Spinal cord (tissue), 10 donors: Measurements from ENCODE around the gene CMIP. TPM values are rescaled to one million over a fixed set of nuclear protein-coding genes. Genes with fewer than 3 reads are reported as not detected.
"Not testable (repeated sequence)": the region's sequence is repeated elsewhere in the genome, so short reads cannot be mapped to it uniquely, and the experiment has no call there.

Experiments
- DNase-seq, 6 donors: peaks; one replicate each; pipeline versions ENCODE4 v3.0.0 to v3.0.0-alpha.2; 2013 to 2015; ENCODE audit warnings: low spot score in 6 of 6, low read depth in 4 of 6
- H3K27ac ChIP-seq: one replicate; pipeline ENCODE4 v1.5.1; 2013; ENCODE audit warnings: low read depth, low read length, control low read depth
- H3K27me3 ChIP-seq: one replicate; pipeline ENCODE4 v1.6.1; 2013; ENCODE audit warnings: low read length; ENCODE audit not compliant: control insufficient read depth, insufficient read depth
- H3K36me3 ChIP-seq: one replicate; pipeline ENCODE4 v1.6.1; 2013; ENCODE audit warnings: low read length; ENCODE audit not compliant: control insufficient read depth, insufficient read depth
- H3K4me1 ChIP-seq: one replicate; pipeline ENCODE4 v1.6.1; 2013; ENCODE audit warnings: low read length; ENCODE audit not compliant: control insufficient read depth, insufficient read depth
- H3K4me3 ChIP-seq: one replicate; pipeline ENCODE4 v1.5.1; 2013; ENCODE audit warnings: low read depth, low read length, control low read depth
- H3K9me3 ChIP-seq: one replicate; pipeline ENCODE4 v1.6.1; 2013; ENCODE audit warnings: low read length; ENCODE audit not compliant: control insufficient read depth, insufficient read depth
- WGBS: methylation state at CpG from one replicate; pipeline ENCODE4 v1.1.5; 2013; ENCODE audit warnings: missing lambda C conversion rate; ENCODE audit not compliant: insufficient coverage; 5-methylcytosine and 5-hydroxymethylcytosine counted together
- polyA plus RNA-seq, 2 donors: library from polyadenylated mRNA; unstranded; fragments of 120-200 nt; gene quantifications; one replicate each; pipeline ENCODE4 v1.2.1, GENCODE V29; 2013; ENCODE audit not compliant: insufficient read length in 2 of 2
- total RNA-seq, 2 donors: library from RNA; depleted of rRNA in 1 of 2; stranded (reverse); fragments of 120-200 nt in 1 of 2; fragments of >200 nt in 1 of 2; gene quantifications; one replicate each; pipeline versions ENCODE4 v1.2.3 to v1.2.4, GENCODE V29; 2013 to 2014
- donor health status: healthy.

Gene CMIP
- total and polyA plus RNA-seq, 4 donors, result 20.6 to 151 (median 100) TPM

GRCh38 chr16:81741430-81741770 lies 296.8 kb downstream of the CMIP start:
- not testable (repeated sequence) for H3K27ac ChIP-seq, H3K27me3 ChIP-seq, DNase-seq, H3K4me3 ChIP-seq, H3K9me3 ChIP-seq, H3K36me3 ChIP-seq
- 89% methylated on average over 5 of the region's 6 CpGs for WGBS
- H3K4me1 ChIP-seq, result peaks cover 16% of the 10 kb centered on the region

DNA sequence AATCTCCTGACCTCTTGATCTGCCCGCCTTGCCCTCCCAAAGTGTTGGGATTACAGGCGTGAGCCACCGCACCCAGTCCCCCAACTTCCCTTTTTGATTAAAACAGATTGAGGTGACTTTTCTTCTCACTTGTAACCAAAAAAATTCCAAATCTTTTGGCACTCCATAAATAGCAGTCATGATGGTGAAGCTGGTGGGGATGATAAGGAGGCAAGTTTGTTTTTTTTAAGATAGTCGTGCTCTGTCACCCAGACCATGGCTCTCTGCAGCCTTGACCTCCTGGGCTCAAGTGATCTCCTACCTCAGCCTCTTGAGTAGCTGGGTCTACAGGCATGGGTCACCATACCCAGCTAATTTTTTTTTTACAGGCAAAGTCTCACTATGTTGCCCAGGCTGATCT lies 299.8 kb downstream of the CMIP start:
- no peak for DNase-seq

DNA sequence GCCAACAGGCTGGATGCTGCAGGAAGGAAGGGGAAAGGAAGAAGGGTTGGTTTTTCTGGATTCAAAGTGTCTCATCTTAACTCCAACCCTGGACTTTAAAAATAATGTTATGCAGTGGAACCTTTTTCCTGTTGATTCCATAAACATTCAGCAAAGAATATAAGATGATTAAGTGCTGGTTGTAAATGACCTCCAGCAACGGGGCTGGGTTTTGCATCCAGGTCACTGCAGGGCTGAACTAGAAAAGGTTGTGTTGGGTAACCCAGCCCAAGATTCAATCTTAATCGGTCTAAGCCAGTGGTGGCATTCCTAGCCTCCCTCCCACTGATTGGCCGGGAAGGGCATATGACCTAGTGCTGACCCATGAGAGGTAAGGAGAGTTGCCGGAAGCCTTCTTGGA lies 300.3 kb downstream of the CMIP start:
- Histone ChIP-seq H3K27ac (no peak overlapping the region), H3K9me3 (no peaks in the 10 kb centered on the region), H3K36me3 (no peaks in the 10 kb centered on the region), H3K4me1 (peaks cover 9% of the 10 kb centered on the region), H3K27me3 (peaks cover 3% of the 10 kb centered on the region), H3K4me3 (no peak overlapping the region)
- DNase-seq, result no peak
- 100% methylated on average over 2 of the region's 4 CpGs for WGBS

More for the DNA sequence above, 299.8 kb downstream of the CMIP start:
- no CpG with 5 or more reads among the region's 4 CpGs for WGBS
- no peak overlapping the region for H3K27ac ChIP-seq
- no peaks in the 10 kb centered on the region for H3K36me3 ChIP-seq
- H3K9me3 ChIP-seq, result no peaks in the 10 kb centered on the region
- H3K4me3 ChIP-seq, result no peak overlapping the region
- H3K27me3 ChIP-seq, result peaks cover 3% of the 10 kb centered on the region
- peaks cover 9% of the 10 kb centered on the region for H3K4me1 ChIP-seq

- DNase-seq, result peak in 5 of 6 donors; percentile 47 to 94 (median 61)
- H3K27me3 ChIP-seq, result peaks cover 3% of the 10 kb centered on the region
- H3K27ac ChIP-seq, result no peak overlapping the region
- H3K9me3 ChIP-seq, result no peaks in the 10 kb centered on the region
- peak overlapping the region; percentile 45 for H3K4me3 ChIP-seq
- H3K4me1 ChIP-seq, result peaks cover 9% of the 10 kb centered on the region
- H3K36me3 ChIP-seq, result no peaks in the 10 kb centered on the region
- 19% methylated on average over 27 of the region's 33 CpGs for WGBS
These were observed 301.3 kb downstream of the CMIP start for GRCh38 chr16:81745704-81746558.

- WGBS, result 47% methylated on average over 3 of the region's 5 CpGs
These were observed 302.0 kb downstream of the CMIP start for GRCh38 chr16:81746566-81746965.

DNA sequence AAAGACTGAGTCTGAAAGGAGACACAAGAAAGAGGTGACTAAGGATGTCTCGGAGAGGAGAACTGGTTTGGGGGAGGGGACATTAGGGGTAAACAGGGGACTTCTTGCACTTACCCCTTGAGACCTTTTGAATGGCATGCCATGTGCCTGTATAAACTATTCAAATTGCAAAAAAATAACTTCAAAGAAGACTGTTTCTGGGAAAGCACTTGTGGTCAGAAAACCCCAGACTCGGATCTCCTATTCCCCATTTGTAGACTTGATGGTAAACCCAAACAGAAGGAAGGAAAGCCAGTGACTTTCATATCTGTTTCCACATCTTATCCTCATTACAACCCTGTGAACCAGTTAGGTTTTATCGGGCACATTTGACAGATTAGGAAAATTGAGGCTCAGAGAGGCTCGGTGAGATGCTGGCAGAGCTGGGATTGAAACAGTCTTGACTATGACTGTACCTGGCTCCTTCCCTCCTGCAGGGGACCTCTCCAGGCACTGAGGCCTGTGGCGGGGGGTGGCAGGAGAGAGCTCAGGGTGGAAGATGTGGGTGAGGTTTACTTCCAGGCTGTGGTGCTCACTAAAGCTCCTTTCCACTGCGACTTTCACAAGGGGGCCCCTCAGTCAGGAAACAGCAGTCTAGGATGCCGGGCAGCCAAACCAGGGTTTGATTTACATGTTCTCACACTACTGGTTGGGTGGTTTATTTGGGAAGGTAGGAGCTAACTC lies 304.0 kb downstream of the CMIP start:
- 72% methylated on average over 3 of the region's 7 CpGs for WGBS
- Histone ChIP-seq H3K4me1 (peaks cover 16% of the 10 kb centered on the region), H3K27me3 (no peaks in the 10 kb centered on the region), H3K4me3 (no peak overlapping the region), H3K9me3 (no peaks in the 10 kb centered on the region), H3K36me3 (no peaks in the 10 kb centered on the region), H3K27ac (no peak overlapping the region)
- no peak for DNase-seq

More at GRCh38 chr16:81746566-81746965, 302.0 kb downstream of the CMIP start:
- no peaks in the 10 kb centered on the region for H3K9me3 ChIP-seq
- no peaks in the 10 kb centered on the region for H3K36me3 ChIP-seq
- no peak overlapping the region for H3K27ac ChIP-seq
- peaks cover 9% of the 10 kb centered on the region for H3K4me1 ChIP-seq
- DNase-seq, result no peak
- H3K4me3 ChIP-seq, result peak overlapping the region; percentile 45
- H3K27me3 ChIP-seq, result peaks cover 3% of the 10 kb centered on the region

DNA sequence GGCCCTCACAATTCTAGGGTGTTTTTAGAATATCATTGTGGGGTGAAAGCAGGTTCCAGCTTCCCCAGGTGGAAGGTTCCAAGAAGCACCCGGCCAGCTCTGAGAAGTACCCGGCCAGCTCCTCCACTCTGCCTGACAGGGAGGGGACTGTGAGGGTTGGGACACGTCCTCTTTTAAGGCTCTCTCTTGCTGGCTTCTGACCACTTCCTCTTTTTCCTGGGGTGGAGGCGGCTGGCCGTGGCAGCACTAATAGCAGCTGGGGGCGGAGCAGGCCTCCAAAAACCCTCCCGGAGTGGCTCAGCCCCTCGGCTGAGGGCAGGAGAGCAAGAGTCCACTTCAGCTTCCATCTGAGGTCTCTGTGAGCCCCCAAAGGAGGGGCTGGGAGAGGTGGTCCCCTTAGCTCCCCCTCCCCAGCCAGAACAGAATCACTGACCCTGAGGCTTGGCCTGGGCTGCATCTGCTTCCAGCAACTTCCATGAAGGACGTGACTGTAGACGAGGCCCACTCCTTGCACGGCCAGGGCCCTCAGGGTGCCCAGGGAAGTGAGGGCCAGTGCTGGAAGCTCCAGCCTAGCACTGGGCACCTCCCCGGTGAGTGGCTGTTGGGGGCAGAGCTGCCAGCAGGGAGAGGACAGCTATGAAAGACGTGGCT lies 307.7 kb downstream of the CMIP start:
- 60% methylated on average over 11 of the region's 13 CpGs for WGBS
- Histone ChIP-seq H3K4me3 (no peak overlapping the region), H3K27ac (no peak overlapping the region), H3K27me3 (no peaks in the 10 kb centered on the region), H3K9me3 (no peaks in the 10 kb centered on the region), H3K4me1 (peaks cover 6% of the 10 kb centered on the region), H3K36me3 (no peaks in the 10 kb centered on the region)
- DNase-seq, result no peak

- no peaks in the 10 kb centered on the region for H3K36me3 ChIP-seq
- WGBS, result 91% methylated on average over 7 of the region's 7 CpGs
- H3K4me1 ChIP-seq, result peaks cover 6% of the 10 kb centered on the region
- no peaks in the 10 kb centered on the region for H3K9me3 ChIP-seq
- no peak overlapping the region for H3K27ac ChIP-seq
- no peaks in the 10 kb centered on the region for H3K27me3 ChIP-seq
- no peak overlapping the region for H3K4me3 ChIP-seq
- DNase-seq, result no peak
These were observed 308.2 kb downstream of the CMIP start for GRCh38 chr16:81752876-81753227.

DNA sequence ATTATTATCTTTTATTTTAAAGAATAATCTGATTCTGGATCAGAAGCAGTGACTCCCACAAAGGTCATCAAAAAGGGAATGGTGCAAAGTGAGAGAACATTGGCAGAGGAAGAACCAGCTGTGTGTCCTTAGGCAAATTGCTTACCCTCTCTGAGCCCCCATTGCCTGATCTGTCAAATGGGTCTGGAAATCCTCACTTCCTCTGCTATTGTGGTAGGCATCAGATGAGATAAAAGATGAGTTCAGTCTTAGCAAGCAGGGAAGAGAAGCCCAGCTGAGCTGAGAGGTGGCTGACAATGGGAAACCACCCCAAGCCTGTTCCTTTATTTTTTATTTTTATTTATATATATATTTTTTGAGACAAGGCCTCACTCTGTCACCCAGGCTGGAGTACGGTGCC lies 310.2 kb downstream of the CMIP start:
- H3K36me3 ChIP-seq, result no peaks in the 10 kb centered on the region
- H3K27me3 ChIP-seq, result no peaks in the 10 kb centered on the region
- peaks cover 6% of the 10 kb centered on the region for H3K4me1 ChIP-seq
- H3K27ac ChIP-seq, result no peak overlapping the region
- no peaks in the 10 kb centered on the region for H3K9me3 ChIP-seq
- no peak overlapping the region for H3K4me3 ChIP-seq
- DNase-seq, result no peak
- no CpG with 5 or more reads among the region's 1 CpG for WGBS
